Subcutaneous adipose tissue (tissue), 4 donors: ENCODE measurements around the gene GALK1. TPM values are rescaled to one million over a fixed set of nuclear protein-coding genes. Genes with fewer than 3 reads are reported as not detected.

Experiments used
- total RNA-seq, 4 donors: library from RNA; depleted of rRNA; stranded (reverse); fragments of >200 nt; gene quantifications; one replicate each; pipeline ENCODE4 v1.1.0, GENCODE V29; 2016
- TF ChIP-seq, protein P1 (sequence below): fragments of 450-650 bp; IDR thresholded peaks from one replicate; pipeline ENCODE4 v1.5.1; 2016; ENCODE audit warnings: low read depth, mild to moderate bottlenecking, control low read depth, antibody characterized with exemption, moderate library complexity

GALK1 gene
- total RNA-seq, 4 donors from 2014 or later, result 13.2 to 31.3 (median 24.5) TPM

DNA sequence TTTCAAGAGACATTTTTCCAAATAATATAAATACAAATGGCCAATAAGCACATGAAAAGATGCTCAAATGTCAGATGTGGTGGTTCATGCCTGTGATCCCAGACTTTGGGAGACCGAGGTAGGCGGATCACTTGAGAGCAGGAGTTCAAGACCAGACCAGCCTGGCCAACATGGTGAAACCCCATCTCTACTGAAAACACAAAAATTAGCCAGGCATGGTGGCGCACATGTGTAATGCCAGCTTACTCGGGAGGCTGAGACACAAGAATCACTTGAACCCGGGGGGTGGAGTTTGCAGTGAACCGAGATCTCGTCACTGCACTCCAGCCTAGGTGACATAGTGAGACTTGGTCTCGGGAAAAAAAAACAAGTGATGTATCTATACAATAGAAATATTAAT is 2.9 kb upstream of the GALK1 start:
- TF ChIP-seq, protein P1, sequence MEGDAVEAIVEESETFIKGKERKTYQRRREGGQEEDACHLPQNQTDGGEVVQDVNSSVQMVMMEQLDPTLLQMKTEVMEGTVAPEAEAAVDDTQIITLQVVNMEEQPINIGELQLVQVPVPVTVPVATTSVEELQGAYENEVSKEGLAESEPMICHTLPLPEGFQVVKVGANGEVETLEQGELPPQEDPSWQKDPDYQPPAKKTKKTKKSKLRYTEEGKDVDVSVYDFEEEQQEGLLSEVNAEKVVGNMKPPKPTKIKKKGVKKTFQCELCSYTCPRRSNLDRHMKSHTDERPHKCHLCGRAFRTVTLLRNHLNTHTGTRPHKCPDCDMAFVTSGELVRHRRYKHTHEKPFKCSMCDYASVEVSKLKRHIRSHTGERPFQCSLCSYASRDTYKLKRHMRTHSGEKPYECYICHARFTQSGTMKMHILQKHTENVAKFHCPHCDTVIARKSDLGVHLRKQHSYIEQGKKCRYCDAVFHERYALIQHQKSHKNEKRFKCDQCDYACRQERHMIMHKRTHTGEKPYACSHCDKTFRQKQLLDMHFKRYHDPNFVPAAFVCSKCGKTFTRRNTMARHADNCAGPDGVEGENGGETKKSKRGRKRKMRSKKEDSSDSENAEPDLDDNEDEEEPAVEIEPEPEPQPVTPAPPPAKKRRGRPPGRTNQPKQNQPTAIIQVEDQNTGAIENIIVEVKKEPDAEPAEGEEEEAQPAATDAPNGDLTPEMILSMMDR, result no peak

DNA sequence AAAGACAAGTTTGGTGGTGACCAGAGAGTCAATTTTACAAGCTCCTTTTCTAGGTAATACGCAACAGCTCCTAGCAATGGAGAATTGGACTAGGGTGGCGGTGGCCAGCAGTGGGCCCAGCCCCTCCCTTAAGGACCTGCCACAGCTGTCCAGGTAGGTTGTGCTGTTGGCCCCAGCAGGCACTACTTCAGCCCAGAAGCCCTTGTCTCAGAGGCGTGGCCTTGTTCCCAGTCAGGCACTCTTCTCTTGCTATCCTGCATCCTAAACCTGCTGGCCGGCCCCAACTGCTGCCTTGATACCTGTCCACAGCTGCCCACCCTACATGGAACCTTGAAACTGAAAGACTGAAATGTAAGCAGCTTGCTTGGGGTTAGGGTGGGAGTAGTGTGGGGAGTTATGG is 989 bp upstream of the GALK1 start:
- TF ChIP-seq, protein P1, result no peak

DNA sequence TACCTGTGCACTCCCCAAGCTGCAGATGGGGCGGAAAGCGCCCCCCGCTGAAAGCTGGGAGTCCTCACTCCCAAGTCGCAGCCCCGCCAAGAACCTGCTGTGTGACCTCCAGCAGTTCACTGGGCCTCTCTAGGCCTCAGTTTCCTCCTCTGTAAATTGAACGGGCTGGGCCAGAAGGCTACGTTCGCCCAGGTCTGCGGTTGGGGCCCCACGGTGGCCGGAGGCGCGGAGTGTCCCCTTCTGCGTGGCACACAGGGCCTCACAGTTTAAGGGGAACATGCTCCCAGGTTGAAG is 628 bp downstream of the GALK1 start:
- TF ChIP-seq, protein P1, result no peak

DNA sequence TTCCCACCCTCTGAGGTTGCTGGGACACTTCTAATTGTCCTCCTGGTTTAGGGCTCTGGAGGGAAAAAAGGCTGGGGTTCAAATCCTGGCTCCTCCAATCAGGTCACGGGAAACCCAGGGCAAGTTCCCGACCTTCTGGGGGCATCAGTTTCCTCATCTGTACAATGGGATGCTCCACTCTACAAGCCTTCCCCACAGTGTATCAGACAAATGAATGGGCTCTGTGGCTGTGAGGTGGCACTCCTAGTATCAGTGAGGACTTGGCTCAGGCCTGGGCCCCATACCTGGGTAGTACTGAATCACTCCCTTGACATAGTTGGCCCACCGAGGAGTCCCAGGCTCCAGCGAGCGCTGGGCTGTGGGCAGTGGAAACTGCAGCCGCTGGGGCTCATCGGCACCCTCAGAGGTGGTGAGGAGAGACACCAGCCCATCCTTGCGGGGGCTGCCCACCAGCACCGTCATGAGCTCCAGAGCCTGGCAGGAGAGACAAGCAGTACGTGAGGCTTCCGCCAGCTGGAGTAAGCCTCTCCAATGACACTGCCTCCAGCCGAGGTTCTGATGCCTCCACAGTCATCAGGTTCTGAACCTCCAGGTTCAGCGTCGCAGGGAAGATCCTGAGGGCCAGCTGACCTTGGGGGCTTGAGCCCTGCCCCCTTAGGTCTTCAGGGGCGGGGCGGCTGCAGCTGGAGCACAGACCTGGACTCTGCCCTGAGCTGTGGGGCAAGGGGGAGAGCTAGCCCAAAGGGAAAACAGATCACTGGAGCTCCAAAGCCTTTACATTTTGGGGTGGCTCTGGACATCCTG is 1.2 kb downstream of the GALK1 start:
- TF ChIP-seq, protein P1, result no peak

DNA sequence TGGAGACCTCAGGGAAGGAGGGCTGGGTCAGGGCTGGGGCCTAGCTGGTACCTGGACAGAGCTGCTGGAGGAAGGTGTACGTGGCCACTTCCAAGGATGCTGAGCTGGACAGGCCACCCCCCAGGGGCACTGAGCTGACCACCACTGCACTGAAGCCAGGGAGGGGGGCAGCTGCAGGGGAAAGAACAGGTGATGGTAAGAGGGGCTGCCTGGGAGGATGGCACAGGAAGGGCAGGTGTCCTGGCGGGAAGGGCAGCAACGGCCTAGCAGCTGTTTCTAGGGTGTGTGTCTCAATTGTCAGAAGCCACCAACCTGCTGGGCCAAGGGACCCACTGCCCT is 1.8 kb downstream of the GALK1 start:
- TF ChIP-seq, protein P1, result no peak

DNA sequence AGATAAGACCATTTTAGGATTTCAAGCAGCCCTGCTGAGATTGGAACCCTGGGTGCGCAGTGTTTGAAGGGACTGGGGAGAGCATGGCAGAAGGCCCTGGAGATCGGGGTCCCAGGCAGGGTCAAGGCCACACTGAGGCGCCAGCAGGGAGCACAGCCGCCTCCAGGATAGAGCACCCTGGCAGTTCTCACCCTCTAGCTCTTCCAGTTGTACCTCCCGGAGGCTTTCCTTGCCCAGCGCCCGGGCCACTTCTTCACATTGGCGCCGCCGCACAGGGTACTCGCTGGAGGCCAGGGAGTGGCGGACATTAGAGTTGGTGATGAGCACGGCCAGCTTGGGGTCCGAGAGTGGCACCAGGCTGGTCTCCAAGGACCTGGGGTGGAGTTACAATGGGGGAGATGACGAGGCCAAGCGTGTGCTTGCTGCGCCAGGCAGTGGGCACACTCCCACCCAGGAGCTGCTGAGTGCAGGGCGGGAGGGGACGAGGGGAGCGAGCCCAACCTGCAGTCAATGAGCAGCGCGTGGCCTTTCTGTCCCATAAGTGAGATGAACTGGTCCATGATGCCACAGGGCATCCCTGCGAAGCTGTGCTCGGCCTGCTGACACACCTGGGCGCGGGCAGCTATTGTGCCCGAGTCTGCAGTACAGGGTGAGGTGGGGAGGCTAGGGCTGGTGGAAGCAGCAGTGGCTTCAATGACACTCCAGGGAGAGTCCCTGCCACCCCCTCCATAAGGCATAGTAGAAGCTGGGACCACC is 2.3 kb downstream of the GALK1 start:
- TF ChIP-seq, protein P1, result no peak

DNA sequence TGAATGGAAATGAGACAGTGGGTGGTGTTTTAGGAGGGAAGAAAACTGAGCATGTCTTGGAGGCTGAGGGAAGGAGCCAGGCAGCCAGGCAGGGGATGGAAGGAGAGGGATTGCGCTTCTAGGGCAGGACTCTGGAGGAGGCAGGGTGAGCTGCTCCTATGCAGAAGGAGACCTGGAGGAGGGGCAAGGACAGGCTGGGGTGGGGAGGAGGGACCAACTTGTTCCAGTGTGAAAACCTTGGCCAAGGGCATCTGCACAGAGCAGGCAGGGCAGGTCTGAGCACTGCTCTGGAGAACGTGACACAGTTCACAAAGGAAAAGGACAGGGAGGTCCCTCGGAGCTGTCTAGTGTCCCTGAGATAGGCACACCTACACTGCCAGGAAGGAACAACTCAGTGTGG is 5.5 kb downstream of the GALK1 start:
- TF ChIP-seq, protein P1, result no peak
